Cardiac septum (tissue), 1 donor: ENCODE results near the gene FKBP6. TPM values are rescaled to one million over a fixed set of nuclear protein-coding genes. Genes with fewer than 3 reads are reported as not detected.
A peak's percentile ranks its signal among the peaks of the same experiment; 100 is the strongest.
"Not testable (repeated sequence)": the region's sequence is repeated elsewhere in the genome, so short reads cannot be mapped to it uniquely, and the experiment has no call there.

Experiments used
- DNase-seq: peaks from one replicate; pipeline ENCODE4 v3.0.0-alpha.2; 2020; ENCODE audit warnings: low spot score
- intact Hi-C: fragments of 100-400 bp; cut with DNase I; formaldehyde crosslinking; loops from one replicate; pipeline ENCODE4 v1.14.0; 2022
- total RNA-seq: library from RNA; stranded (reverse); fragmentation: NEBNext Ultra II Directional; extraction: Animal tissue kit (Norgen Biotek cat#: 25700); gene quantifications from one replicate; pipeline ENCODE4 v1.2.1, GENCODE V29; 2021
- donor health status: DM: no; HTN: no; CAD: no.

The FKBP6 gene
- total RNA-seq, 1 donor from 2014 or later, result not detected

DNA sequence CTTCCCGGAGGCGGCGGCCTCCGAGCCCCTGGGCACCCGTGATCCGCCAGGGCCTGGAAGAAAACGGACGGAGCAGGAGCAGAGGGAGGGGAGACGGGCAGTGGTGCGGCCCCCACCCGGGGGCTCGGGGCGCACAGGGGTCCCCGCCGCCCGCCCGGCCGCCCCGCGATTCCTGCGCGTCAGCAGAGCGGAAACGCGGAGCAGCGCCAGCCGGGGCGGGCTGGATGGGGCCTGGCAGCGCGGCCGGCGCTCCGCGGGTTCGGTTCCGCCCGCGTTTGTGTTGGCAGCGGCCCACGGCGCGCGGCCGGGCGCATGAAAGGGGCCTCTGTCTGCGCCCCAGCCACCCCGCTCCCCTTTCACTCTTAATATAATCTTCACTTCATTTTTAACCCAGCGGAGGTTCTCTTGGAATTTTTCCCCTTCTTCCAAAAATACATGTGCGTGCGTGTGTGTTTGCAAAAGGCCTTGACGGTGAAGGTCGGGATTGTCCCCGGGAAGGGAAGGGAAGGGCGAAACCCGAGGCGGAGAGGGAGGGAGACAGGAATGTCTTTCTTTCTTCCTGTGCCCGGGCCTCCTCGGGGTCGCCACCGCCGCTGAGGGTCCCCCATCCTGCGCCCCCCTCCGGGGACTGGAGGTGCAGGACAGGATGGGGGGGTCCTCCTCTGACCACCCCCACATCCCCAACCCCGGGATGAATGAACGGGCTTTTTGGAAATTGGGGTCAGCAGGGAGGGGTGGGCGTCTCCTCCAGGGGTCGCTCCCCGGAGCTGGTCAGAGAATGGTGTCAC is 49.6 kb downstream of the FKBP6 start:
- DNase-seq, intact Hi-C loops: not testable (repeated sequence)

DNA sequence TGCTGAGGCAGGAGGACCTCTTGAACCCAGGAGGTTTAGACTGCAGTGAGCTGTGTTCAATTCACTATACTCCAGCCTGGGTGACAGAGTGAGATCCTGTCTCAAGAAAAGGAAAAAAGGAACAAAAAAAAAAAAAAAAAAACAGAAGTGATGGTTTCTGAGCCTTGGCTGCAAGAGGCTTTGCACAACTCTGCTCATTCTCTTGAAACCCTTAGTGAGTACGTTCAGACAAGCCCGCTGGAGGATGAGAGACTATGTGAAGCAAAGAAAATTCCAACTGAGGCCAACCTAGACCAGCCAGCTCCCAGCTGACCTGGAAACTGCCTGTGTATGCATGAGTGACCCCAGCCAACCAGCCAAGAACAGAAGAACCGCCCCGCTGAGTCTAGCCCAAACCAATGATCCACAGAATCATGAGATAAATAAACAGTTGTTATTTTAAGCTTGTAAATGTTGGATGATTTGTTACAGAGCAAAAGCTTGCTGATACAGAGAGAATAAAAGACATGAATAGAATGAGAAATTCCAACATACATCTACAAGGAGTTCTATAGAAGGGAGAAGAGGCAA is 55.1 kb downstream of the FKBP6 start:
- no peak for DNase-seq
- intact Hi-C loops, result no loop called here

DNA sequence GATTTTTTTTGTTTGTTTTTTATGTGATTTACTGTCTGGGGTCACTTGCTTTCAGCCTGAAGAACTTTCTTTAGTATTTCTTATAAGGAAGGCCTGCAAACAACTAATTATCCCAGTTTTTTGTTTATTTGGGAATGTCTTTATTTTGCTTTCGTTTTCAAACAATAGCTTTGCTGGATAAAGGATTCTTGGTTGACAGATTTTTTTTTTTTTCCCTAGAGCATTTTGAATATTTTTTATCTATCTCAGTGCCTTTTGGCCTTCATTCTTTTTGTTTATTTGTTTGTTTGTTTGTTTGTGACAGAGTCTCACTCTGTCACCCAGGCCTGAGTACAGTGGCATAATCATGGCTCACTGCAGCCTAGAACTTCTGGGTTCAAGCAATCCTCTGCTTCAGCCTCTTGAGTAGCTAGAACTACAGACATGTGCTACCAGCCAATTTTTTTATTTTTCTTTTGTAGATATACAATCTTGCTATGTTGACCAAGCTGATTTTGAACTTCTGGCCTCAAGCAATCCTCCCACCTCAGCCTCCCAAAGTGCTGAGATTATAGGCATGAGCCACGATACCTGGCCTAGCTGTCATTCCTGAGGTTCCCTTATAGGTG is 59.4 kb downstream of the FKBP6 start:
- DNase-seq, result no peak
- intact Hi-C loops, result no loop called here

DNA sequence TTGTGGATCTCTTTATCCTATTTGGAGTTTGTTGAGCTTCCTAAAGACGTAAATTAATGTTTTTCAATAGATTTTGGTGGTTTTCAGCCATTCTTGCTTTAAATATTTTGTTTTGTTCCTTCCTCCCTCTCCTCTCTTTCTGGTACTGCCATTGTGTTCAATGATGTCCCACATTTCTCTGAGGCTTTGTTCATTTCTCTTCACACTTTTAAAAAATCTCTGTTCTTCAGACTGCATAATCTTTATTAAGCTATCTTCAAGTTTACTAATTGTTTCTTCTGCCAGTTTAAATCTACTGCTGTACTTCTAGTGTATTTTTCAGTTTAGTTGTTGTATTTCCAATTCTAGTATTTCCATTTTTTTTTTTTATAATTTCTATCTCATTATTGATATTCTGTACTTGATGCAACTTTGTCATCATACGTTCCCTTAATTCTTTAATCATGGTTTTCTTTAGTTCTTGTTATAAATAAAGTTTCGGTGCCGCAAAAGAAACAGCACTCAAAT is 60.0 kb downstream of the FKBP6 start:
- no peak for DNase-seq
- intact Hi-C loops, result no loop called here

DNA sequence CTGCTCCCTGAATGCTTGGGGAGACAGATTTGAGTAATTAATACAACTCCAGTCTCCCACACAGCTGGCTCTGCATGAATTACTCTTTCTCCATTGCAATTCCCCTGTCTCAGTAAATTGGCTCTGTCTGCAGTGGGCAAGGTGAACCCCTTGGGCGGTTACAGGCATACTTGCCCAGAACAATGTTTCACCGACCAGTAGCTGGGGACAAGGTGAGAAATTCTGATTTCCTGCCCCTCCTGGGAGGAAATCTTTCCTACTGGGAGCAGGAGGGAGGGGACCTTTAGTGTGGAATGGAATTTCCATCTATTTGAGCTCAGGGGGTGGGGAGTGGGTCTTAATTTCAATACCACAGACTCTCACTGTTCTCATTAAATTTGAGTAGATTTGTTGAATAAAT is 63.4 kb downstream of the FKBP6 start:
- intact Hi-C loops, result no loop called here

DNA sequence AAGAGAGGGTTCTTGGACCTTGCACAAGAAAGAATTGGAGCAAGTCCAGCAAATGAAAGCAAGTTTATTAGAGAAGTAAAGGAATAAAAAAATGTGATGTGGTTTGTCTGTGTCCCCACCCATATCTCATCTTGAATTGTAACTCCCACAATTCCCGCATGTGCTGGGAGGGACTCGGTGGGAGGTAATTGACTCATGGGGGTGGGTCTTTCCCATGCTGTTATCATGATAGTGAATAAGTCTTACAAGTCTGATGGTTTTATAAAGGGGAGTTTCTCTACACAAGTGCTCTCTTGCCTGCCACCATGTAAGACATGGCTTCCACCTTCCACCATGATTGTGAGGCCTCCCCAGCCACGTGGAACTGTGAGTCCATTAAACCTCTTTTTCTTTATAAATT is 66.5 kb downstream of the FKBP6 start:
- intact Hi-C loops, result no loop called here

More for the DNA sequence above, 63.4 kb downstream of the FKBP6 start:
- DNase-seq, result no peak

DNA sequence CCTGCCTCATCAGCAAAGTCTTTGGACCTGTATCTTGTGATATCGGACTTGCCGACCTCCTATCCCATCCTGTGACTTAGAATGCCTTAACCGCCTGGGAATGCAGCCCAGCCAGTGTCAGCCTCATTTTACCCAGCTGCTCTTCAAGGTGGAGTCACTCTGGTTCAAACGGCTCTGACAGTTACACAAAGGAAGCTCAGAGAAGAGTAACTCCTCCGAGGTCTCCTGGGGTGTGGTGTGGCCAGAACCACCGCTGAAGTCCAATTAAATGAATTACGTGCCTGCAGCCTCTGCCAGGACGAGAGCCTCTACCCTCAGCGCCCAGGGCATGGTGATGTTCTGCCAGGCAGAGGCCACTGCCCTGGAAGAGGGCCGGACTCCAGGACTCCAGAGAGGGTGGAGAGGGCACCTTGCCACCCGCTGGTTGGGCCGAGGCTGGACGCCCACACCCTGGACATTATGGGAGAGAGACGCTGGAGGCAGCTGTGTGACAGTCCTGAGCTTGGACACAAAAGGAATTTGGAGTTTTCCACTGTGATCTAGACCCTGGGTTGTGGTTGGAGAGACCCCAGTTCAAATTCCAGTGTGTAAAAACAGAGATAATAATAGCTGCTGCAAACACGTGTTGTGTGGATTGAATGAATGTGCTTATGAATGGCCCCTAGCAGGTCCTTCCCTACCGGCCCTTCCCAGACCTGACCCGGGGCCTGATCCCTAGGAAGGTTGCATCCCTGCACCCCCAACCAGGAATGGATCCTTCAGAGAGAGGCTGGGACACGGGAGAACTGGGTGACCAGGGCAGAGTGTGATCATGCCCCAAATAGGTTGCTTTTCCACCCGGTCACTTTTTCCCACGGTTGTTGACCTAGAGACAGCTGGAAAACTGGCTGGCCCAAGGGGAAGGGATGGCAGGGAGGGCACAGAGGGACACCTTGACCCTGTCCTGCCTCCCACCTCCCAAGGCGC is 67.9 kb downstream of the FKBP6 start:
- DNase-seq, result no peak
- intact Hi-C loops, result no loop called here

More for the DNA sequence above, 66.5 kb downstream of the FKBP6 start:
- no peak for DNase-seq

DNA sequence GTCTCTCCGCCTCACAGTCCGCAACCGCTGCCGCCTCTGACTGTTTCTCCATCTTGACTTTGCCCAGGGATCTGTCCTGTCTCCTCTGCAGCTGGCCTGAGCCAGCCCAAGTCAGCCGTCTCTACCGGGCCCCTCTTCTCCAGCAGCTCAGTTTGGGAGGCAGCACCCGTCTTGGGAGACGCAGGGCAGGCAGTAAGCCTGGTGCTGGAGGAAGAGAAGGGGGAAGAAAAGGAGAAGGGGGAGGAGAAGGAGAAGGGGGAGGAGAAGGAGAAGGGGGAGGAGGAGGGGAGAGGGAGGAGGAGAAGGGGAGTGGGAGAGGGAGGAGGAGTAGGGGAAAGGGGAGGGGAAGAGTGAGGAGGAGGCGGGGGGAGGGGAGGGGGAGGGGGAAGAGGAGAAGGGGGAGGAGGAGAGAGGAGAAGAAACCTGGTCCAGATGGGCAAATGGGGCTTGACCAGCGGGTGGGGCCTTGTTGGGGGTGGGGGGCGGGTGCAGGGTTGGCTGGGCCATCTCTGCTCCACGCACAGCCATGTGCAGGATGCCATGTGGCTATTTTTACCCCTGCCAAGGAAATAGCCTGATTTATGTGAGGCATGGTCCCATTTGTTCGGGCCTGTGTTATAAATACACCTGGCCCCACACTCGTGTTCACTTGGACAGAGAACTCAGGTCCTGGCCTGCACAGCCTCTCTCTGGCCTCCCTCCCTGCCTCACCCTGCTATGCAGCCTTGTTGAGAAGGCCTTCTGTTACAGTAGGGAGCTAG is 69.7 kb downstream of the FKBP6 start:
- intact Hi-C loops, result no loop called here

DNA sequence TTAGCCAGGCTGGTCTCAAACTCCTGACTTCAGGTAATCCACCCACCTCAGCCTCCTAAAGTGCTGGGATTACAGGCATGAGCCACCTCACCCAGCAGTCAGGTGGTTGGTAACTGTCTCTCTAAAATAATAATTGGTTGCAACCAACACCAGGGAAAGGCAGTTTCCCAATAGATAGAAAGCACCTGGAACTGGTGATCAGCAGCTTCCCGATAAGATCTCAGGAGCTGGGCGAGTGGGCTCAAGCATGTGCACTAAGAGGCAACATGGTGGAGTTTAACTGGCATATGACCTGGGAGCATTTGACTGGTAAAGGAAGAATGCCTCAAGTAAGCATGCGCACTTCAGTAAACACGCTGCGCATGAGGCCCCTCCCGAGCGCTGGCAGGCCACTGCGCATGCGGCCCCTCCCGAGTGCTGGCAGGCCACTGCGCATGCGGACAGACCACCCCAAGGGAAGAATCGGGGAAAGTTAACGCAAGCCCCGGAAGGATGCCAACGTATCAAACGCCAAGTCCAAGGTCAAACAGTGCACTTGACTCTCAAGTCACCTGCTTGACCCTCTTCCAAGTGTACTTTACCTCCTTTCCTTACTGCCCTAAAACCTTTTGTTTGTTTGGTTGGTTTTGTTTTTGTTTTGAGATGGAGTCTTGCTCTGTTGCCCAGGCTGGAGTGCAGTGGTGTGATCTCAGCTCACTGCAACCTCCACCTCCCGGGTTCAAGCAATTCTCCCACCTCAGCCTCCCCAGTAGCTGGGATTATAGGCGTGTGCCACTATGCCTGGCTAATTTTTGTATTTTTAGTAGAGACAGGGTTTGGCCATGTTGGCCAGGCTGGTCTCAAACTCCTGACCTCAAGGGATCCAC is 71.5 kb downstream of the FKBP6 start:
- peak; percentile 86 for DNase-seq
- intact Hi-C loops, result not testable (repeated sequence)

More for the DNA sequence above, 69.7 kb downstream of the FKBP6 start:
- no peak for DNase-seq

DNA sequence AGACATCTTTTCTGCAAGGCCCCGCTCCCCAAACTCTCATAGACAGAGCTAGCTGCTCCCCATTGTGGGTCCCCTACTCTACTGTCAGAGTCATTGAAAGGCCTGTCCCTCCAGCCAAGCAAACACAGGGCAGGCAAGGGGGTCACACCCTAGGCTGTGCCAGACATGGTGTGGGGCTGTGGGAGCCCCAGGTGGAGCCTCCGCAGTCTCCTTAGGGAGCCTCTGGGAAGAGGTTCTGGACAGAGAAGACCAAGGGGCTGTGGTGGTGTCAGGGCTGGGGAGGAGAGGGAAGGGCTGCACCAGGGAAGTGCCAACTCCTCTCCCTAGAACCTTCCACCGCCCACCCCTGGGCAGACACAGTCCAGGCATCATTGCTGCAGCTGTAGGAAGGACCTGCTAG is 76.9 kb downstream of the FKBP6 start:
- intact Hi-C loops, DNase-seq: not testable (repeated sequence)

Other genes starting within 250 kb of the FKBP6 start
- gene SPDYE9, start 242.1 kb upstream of the FKBP6 start, total RNA-seq, result not detected
- gene NSUN5, start 19.3 kb upstream of the FKBP6 start, total RNA-seq, result 15.5 TPM
- not detected for gene TRIM50, start 79 bp upstream of the FKBP6 start, total RNA-seq
- 0.19 TPM for gene FZD9, start 105.6 kb downstream of the FKBP6 start, total RNA-seq
- 45.7 TPM for gene BAZ1B, start 194.1 kb downstream of the FKBP6 start, total RNA-seq
- gene BCL7B, start 229.5 kb downstream of the FKBP6 start, total RNA-seq, result 68.9 TPM